ENCODE data around the gene SACS.
"Not testable (repeated sequence)": the region's sequence is repeated elsewhere in the genome, so short reads cannot be mapped to it uniquely, and the experiment has no call there.

SACS gene

DNA sequence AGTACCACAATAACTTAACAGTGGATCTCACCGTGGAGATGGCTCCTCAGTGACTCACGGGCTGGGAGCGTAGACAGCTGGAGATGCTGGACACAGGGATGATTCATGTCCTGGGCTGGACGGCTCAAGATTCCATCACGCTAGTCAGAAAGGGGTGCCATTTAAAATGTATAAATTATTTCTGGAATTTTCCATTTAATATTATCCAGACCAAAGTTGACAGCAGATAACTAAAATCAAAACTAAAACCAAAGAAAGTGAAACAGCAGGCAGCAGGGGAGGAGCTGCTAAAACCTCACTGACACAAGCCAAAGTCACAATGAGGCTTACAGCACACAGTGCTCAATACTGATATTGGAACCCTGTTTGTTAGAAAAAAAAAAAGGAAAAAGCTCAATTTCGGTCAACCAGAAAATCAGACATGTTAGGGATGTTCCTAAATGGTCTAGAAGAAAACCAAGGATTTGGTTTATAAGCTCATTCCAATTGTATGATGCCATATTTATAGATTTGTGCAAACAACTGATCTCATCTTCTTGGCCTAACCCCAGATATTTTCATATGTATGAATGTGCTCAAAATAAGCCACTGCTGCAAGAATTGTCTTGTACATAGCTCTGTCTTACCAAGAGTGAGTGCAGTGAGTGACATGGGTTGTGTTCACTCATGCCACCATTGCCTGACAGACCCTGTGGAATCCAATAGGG, 111.8 kb downstream of the SACS start:
- TF ChIP-seq, protein P1, sequence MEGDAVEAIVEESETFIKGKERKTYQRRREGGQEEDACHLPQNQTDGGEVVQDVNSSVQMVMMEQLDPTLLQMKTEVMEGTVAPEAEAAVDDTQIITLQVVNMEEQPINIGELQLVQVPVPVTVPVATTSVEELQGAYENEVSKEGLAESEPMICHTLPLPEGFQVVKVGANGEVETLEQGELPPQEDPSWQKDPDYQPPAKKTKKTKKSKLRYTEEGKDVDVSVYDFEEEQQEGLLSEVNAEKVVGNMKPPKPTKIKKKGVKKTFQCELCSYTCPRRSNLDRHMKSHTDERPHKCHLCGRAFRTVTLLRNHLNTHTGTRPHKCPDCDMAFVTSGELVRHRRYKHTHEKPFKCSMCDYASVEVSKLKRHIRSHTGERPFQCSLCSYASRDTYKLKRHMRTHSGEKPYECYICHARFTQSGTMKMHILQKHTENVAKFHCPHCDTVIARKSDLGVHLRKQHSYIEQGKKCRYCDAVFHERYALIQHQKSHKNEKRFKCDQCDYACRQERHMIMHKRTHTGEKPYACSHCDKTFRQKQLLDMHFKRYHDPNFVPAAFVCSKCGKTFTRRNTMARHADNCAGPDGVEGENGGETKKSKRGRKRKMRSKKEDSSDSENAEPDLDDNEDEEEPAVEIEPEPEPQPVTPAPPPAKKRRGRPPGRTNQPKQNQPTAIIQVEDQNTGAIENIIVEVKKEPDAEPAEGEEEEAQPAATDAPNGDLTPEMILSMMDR (IDR thresholded peaks at IDR 0.05; ENCODE audit: low read depth, low read length) = no peak
- Histone ChIP-seq H3K4me3 (ENCODE audit: low read depth, low read length) (no peak overlapping the region), H3K27me3 (ENCODE audit: insufficient read depth, low read depth, severe bottlenecking) (peaks cover 11% of the 10 kb centered on the region), H3K27ac (no peak overlapping the region), H3K36me3 (no peaks in the 10 kb centered on the region), H3K9me3 (ENCODE audit: severe bottlenecking) (no peaks in the 10 kb centered on the region)
- no peak for DNase-seq

DNA sequence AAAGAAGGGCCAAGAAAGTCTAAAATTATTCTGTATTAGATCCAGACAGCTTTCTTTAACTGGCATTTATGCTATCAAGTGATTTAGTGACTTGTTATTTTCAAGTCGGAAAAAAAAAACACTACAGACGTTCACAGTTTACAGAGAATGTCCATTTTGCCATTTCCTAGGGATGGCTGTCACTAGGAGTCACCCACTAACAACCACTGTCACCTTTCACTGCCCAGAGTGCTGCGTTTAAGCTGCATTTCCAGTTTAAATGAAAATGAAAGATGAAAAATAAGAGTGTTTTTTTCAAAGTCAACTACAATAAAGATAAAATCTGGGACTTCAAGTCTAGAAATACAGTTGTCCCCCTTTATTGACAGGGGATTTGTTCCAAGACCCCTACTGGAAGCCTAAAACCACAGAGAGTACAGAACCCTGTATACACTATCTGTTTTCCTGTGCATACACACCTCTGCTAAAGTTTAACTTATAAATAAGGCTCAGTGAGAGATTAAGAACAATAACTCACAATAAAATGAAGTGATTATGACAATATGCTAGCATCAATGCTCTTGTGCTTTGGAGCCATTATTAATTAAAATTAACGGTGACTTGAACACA, 112.5 kb downstream of the SACS start:
- DNase-seq = no peak
- Histone ChIP-seq H3K4me3 (ENCODE audit: low read depth, low read length) (no peak overlapping the region), H3K27ac (no peak overlapping the region), H3K9me3 (ENCODE audit: severe bottlenecking) (no peaks in the 10 kb centered on the region), H3K36me3 (no peaks in the 10 kb centered on the region), H3K27me3 (ENCODE audit: insufficient read depth, low read depth, severe bottlenecking) (peaks cover 11% of the 10 kb centered on the region)
- TF ChIP-seq, protein P1 (IDR thresholded peaks at IDR 0.05; ENCODE audit: low read depth, low read length) = no peak

DNA sequence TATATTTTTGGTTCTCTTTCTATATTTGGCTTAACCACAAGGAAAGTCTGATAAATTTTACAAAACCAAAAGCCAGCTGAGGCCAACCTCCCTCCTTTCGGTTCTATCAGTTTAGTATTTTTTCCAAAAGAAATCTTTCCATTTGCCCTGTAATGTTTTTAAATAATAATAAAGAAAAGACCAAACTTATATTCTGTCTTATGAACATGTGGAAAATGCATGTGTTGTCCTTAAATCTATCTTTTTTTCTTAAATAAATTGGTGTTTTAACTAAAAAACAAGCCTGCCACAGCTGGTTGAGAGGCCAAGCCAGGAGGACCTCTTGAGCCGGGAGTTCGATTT, 113.6 kb downstream of the SACS start:
- Histone ChIP-seq H3K9me3 (ENCODE audit: severe bottlenecking) (no peaks in the 10 kb centered on the region), H3K27ac (no peak overlapping the region), H3K4me3 (ENCODE audit: low read depth, low read length) (no peak overlapping the region), H3K27me3 (ENCODE audit: insufficient read depth, low read depth, severe bottlenecking) (peaks cover 11% of the 10 kb centered on the region), H3K36me3 (no peaks in the 10 kb centered on the region)
- TF ChIP-seq, protein P1 (IDR thresholded peaks at IDR 0.05; ENCODE audit: low read depth, low read length) = no peak
- no peak for DNase-seq

DNA sequence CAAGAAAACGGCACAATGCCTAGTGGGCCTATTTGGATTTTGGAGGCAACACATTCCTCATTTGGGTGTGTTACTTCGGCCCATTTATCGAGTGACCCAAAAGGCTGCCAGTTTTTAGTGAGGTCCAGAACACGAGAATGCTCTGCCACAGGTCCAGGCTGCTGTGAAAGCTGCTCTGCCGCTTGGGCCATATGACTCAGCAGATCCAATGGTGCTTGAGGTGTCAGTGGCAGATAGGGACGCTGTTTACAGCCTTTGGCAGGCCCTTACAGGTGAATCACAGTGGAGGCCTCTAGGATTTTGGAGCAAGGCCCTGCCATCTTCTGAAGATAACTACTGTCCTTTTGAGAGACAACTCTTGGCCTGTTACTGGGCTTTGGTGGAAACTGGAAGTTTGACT, 118.7 kb downstream of the SACS start:
- H3K4me3 ChIP-seq (ENCODE audit: low read depth, low read length); H3K27ac ChIP-seq; H3K9me3 ChIP-seq (ENCODE audit: severe bottlenecking); DNase-seq; H3K36me3 ChIP-seq: not testable (repeated sequence)
- H3K27me3 ChIP-seq (ENCODE audit: insufficient read depth, low read depth, severe bottlenecking) = peaks cover 28% of the 10 kb centered on the region

DNA sequence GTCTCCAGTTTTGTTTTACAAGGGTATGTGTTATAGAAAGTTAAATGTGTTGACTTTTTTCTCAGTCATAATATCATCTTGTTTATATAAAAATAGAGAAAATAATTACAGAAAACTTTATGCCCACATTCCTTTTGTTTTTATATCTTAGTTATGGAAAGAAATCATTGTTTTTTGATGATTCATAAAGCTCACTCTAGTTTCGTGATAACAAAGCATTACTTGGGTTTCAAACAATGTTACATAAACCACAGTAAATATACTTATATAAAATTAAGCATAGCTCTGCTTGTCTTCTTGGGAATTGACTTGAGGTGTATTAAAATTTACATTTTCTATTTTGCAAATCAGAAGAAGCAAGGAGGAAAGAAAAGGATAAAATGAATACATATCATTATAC, 140.9 kb downstream of the SACS start:
- Histone ChIP-seq H3K4me3 (ENCODE audit: low read depth, low read length) (no peak overlapping the region), H3K9me3 (ENCODE audit: severe bottlenecking) (peaks cover 2% of the 10 kb centered on the region), H3K27ac (no peak overlapping the region), H3K36me3 (no peaks in the 10 kb centered on the region), H3K27me3 (ENCODE audit: insufficient read depth, low read depth, severe bottlenecking) (peaks cover 73% of the 10 kb centered on the region)
- DNase-seq = no peak
- TF ChIP-seq, protein P1 (IDR thresholded peaks at IDR 0.05; ENCODE audit: low read depth, low read length) = no peak

DNA sequence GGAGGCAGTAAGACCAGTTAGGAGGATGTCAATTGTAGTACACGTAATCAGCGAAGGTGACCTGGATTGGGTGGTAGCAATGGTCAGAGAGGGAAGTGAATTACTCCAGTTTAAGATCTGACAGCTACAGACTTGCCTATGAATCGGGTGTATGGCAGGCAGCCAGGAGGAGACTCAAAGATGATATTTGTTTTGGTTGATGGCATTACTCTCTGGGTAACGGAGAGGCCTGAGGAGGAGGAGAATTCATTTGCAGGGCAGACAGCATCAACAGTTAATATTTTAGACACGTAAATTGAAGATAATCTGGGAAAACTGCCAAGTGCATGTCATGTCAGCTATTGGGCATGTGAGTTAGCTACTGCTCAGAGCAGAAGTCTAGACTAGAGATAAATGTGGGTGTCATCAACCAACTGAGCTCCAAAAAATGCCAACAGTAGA, 143.6 kb downstream of the SACS start:
- H3K36me3 ChIP-seq = no peaks in the 10 kb centered on the region
- no peaks in the 10 kb centered on the region for H3K9me3 ChIP-seq (ENCODE audit: severe bottlenecking)
- DNase-seq = no peak
- TF ChIP-seq, protein P1 (IDR thresholded peaks at IDR 0.05; ENCODE audit: low read depth, low read length) = no peak
- H3K4me3 ChIP-seq (ENCODE audit: low read depth, low read length) = no peak overlapping the region
- H3K27ac ChIP-seq = no peak overlapping the region
- H3K27me3 ChIP-seq (ENCODE audit: insufficient read depth, low read depth, severe bottlenecking) = peaks cover 75% of the 10 kb centered on the region
